ENCODE results near the gene SLC36A3.

- no peak for TF ChIP-seq CTCF (conservative IDR thresholded peaks at IDR 0.05; ENCODE audit: low read length)
- no peak for TF ChIP-seq EZH2phosphoT487 (IDR thresholded peaks at IDR 0.05; ENCODE audit: borderline replicate concordance, low read depth, low read length)
Observed at GRCh38 chr5:151328734-151329133, 25.2 kb upstream of the SLC36A3 start.

Measured in OCI-LY7 (cell line).